IMR-90 (cell line): ENCODE results near the gene RAB27A. TPM values are rescaled to one million over a fixed set of nuclear protein-coding genes. Genes with fewer than 3 reads are reported as not detected.

Experiments
- ATAC-seq: fragments of 200-7000 bp; cut with Tn5 transposase; 2 replicates; pipeline ENCODE4 v1.9.1; 2020; ENCODE audit warnings: low read depth, mild to moderate bottlenecking, moderate library complexity
- BruUV-seq: library from RNA; stranded (reverse); fragments of 400-500 nt; replicated peaks from 2 replicates; lab custom pipeline; 2021; lab: Mats Ljungman, UMichigan
- CTCF ChIA-PET: fragments of 300-600 bp; formaldehyde crosslinking; extraction: SDS; loops from one replicate; lab custom pipeline; 2021; ENCODE audit warnings: antibody characterized with exemption; lab: Yijun Ruan, JAX
- POLR2A ChIA-PET: fragments of 300-600 bp; sonication (Branson Sonifier 250); formaldehyde crosslinking; loops from one replicate; lab custom pipeline; 2022; ENCODE audit warnings: antibody characterized with exemption; ENCODE audit not compliant: unreplicated experiment; lab: Charles Lee
- DNase-seq: peaks from one replicate; pipeline ENCODE4 v3.0.0; 2013
- H2AFZ ChIP-seq: replicated peaks from 2 replicates; pipeline ENCODE3; 2013; ENCODE audit warnings: low read length, mild to moderate bottlenecking; ENCODE audit not compliant: poor library complexity
- H2AK5ac ChIP-seq: 2 replicates; pipeline ENCODE4 v1.6.1; 2013; ENCODE audit warnings: low read depth, low read length, inconsistent platforms
- H2AK9ac ChIP-seq: replicated peaks from 2 replicates; pipeline ENCODE3; 2013; ENCODE audit warnings: mild to moderate bottlenecking, low read depth, low read length, moderate library complexity; ENCODE audit not compliant: poor library complexity
- H2BK120ac ChIP-seq: 2 replicates; pipeline ENCODE4 v1.6.1; 2013; ENCODE audit warnings: low read depth, low read length, inconsistent platforms
- H2BK15ac ChIP-seq: 3 replicates; pipeline ENCODE4 v1.6.1; 2013; ENCODE audit warnings: low read depth, low read length, inconsistent platforms
- H2BK20ac ChIP-seq: 2 replicates; pipeline ENCODE4 v1.6.1; 2013; ENCODE audit warnings: low read depth, mild to moderate bottlenecking, inconsistent platforms, low read length, moderate library complexity
- H2BK5ac ChIP-seq: 2 replicates; pipeline ENCODE4 v1.6.1; 2013; ENCODE audit warnings: mild to moderate bottlenecking, low read depth, low read length, inconsistent platforms; ENCODE audit not compliant: poor library complexity, severe bottlenecking
- H3K14ac ChIP-seq: replicated peaks from 2 replicates; pipeline ENCODE4 v1.6.1; 2013; ENCODE audit warnings: low read depth, low read length, inconsistent platforms
- H3K18ac ChIP-seq: 2 replicates; pipeline ENCODE4 v1.6.1; 2013; ENCODE audit warnings: low read depth, low read length, control low read depth
- H3K23ac ChIP-seq: 2 replicates; pipeline ENCODE4 v1.6.1; 2013; ENCODE audit warnings: low read depth, low read length, inconsistent platforms
- H3K27ac ChIP-seq: 2 replicates; pipeline ENCODE4 v1.5.1; 2013; ENCODE audit warnings: mild to moderate bottlenecking, control low read depth, low read length; ENCODE audit not compliant: insufficient read depth
- H3K27me3 ChIP-seq: 2 replicates; pipeline ENCODE4 v1.6.1; 2013; ENCODE audit warnings: low read length; ENCODE audit not compliant: control insufficient read depth, insufficient read depth
- H3K36me3 ChIP-seq: 2 replicates; pipeline ENCODE4 v1.6.1; 2013; ENCODE audit warnings: low read length, mixed read lengths; ENCODE audit not compliant: control insufficient read depth, insufficient read depth
- H3K4ac ChIP-seq: 2 replicates; pipeline ENCODE4 v1.6.1; 2013; ENCODE audit warnings: low read depth, low read length, inconsistent platforms
- H3K4me1 ChIP-seq: 2 replicates; pipeline ENCODE4 v1.6.1; 2013; ENCODE audit warnings: low read length, mixed read lengths; ENCODE audit not compliant: control insufficient read depth, insufficient read depth
- H3K4me2 ChIP-seq: 2 replicates; pipeline ENCODE4 v1.6.1; 2013; ENCODE audit warnings: low read depth, mild to moderate bottlenecking, control low read depth, low read length, moderate library complexity
- H3K4me3 ChIP-seq: 2 replicates; pipeline ENCODE4 v1.5.1; 2013; ENCODE audit warnings: low read depth, mild to moderate bottlenecking, control low read depth, low read length, moderate library complexity; ENCODE audit not compliant: insufficient read depth
- H3K56ac ChIP-seq: 2 replicates; pipeline ENCODE4 v1.6.1; 2013; ENCODE audit warnings: low read length, inconsistent platforms; ENCODE audit not compliant: insufficient read depth; ENCODE audit errors: extremely low read depth
- H3K79me1 ChIP-seq, 2 experiments: 2 replicates each; pipeline ENCODE4 v1.6.1; 2013; ENCODE audit warnings: low read length in 2 of 2, inconsistent platforms in 1 of 2, low read depth in 1 of 2
- H3K9ac ChIP-seq: 2 replicates; pipeline ENCODE4 v1.6.1; 2013; ENCODE audit warnings: low read depth, low read length, control low read depth
- H3K9me1 ChIP-seq: 2 replicates; pipeline ENCODE4 v1.6.1; 2013; ENCODE audit warnings: low read length, inconsistent platforms; ENCODE audit not compliant: insufficient read depth
- H3K9me3 ChIP-seq: 2 replicates; pipeline ENCODE4 v1.6.1; 2013; ENCODE audit warnings: low read length; ENCODE audit not compliant: control insufficient read depth, insufficient read depth
- H4K20me1 ChIP-seq: 2 replicates; pipeline ENCODE4 v1.6.1; 2013; ENCODE audit warnings: low read length, inconsistent platforms; ENCODE audit not compliant: insufficient read depth
- H4K5ac ChIP-seq: 2 replicates; pipeline ENCODE4 v1.6.1; 2013; ENCODE audit warnings: mild to moderate bottlenecking, low read depth, low read length, control low read depth
- H4K8ac ChIP-seq, 2 experiments: 2 replicates each; pipeline ENCODE4 v1.6.1; 2013; ENCODE audit warnings: low read depth in 2 of 2, low read length in 2 of 2, control low read depth in 1 of 2, inconsistent platforms in 1 of 2
- H4K91ac ChIP-seq: 2 replicates; pipeline ENCODE4 v1.6.1; 2013; ENCODE audit warnings: low read depth, low read length, inconsistent platforms; ENCODE audit not compliant: insufficient read depth
- CEBPB ChIP-seq: IDR thresholded peaks from 2 replicates; pipeline ENCODE4 v1.6.1; 2012; ENCODE audit warnings: low read depth, low read length, improper control_type of control experiment
- FOS ChIP-seq: fragments of 150-350 bp; IDR thresholded peaks from 2 replicates; pipeline ENCODE4 v1.6.1; 2016; ENCODE audit warnings: low read depth, low read length
- MAFK ChIP-seq: IDR thresholded peaks from 2 replicates; pipeline ENCODE4 v1.6.1; 2012; ENCODE audit warnings: low read depth, low read length, improper control_type of control experiment
- MXI1 ChIP-seq: IDR thresholded peaks from 2 replicates; pipeline ENCODE4 v1.6.1; 2012; ENCODE audit warnings: low read depth, mild to moderate bottlenecking, low read length, moderate library complexity, borderline replicate concordance
- RCOR1 ChIP-seq: IDR thresholded peaks from 2 replicates; pipeline ENCODE4 v1.6.1; 2012; ENCODE audit warnings: mild to moderate bottlenecking, low read length, improper control_type of control experiment; ENCODE audit not compliant: insufficient replicate concordance
- RFX5 ChIP-seq: IDR thresholded peaks from 2 replicates; pipeline ENCODE4 v1.8.0; 2012; ENCODE audit warnings: low read depth, mild to moderate bottlenecking, low read length, moderate library complexity
- WGBS, 2 experiments: methylation state at CpG; one replicate each; pipeline versions ENCODE4 v1.1.5 to v1.1.7; 2013; ENCODE audit warnings: missing lambda C conversion rate in 2 of 2; ENCODE audit not compliant: insufficient read length in 1 of 2; ENCODE audit errors: extremely low coverage in 2 of 2; 5-methylcytosine and 5-hydroxymethylcytosine counted together
- dilution Hi-C: fragments of 300-500 bp; cut with HindIII; formaldehyde crosslinking; loops from one replicate; pipeline ENCODE4 v1.14.3; 2018; ENCODE audit warnings: low sequenced_read_pairs; ENCODE audit not compliant: unreplicated experiment
- in situ Hi-C: fragments of 300-500 bp; cut with MboI; formaldehyde crosslinking; loops from 3 replicates; pipeline ENCODE4 v1.14.3; 2019; ENCODE audit warnings: low sequenced_read_pairs, inconsistent platforms, mixed read lengths
- intact Hi-C: fragments of 100-400 bp; cut with micrococcal nuclease; formaldehyde crosslinking; loops from 2 replicates; pipeline ENCODE4 v1.10.0; 2022
- polyA plus RNA-seq, 3 experiments: library from polyadenylated mRNA; depleted of rRNA; stranded (reverse); fragments of >200 nt; gene quantifications; 2 replicates each; pipeline ENCODE4 v1.2.3, GENCODE V29; 2012; ENCODE audit warnings: low replicate concordance in 1 of 3
- total RNA-seq: library from RNA; depleted of rRNA; stranded (reverse); fragments of >200 nt; gene quantifications from 2 replicates; pipeline ENCODE4 v1.2.3, GENCODE V29; 2012

The RAB27A gene
- total and polyA plus RNA-seq, 2 of the 4 experiments (the other 2 are of a cell fraction), result 4.8 to 13.7 TPM

- peaks cover 2% of the 10 kb centered on the region; the same call in 1 of the 2 replicates for H3K4me1 ChIP-seq
- CTCF ChIA-PET, result no interaction called here
Measured at GRCh38 chr15:55322467-55322866, 32.9 kb upstream of the RAB27A start.

More at GRCh38 chr15:55322467-55322866, 32.9 kb upstream of the RAB27A start:
- Histone ChIP-seq H3K4me2 (no peak overlapping the region), H2BK120ac (no peak overlapping the region), H3K14ac (no peak overlapping the region), H3K56ac (no peak overlapping the region), H3K27ac (no peak overlapping the region), H4K8ac (no peak overlapping the region), H2BK5ac (no peak overlapping the region), H3K18ac (no peak overlapping the region), H2BK15ac (no peak overlapping the region), H3K23ac (no peak overlapping the region), H4K20me1 (no peaks in the 10 kb centered on the region), H3K4ac (no peak overlapping the region), H3K36me3 (0 out of 2 replicates have a peak, but pooled peaks cover 1% of the 10 kb centered on the region), H4K5ac (no peak overlapping the region), H3K9ac (no peak overlapping the region), H3K4me3 (no peak overlapping the region), H2AFZ (no peak overlapping the region), H4K91ac (no peak overlapping the region), H3K27me3 (no peaks in the 10 kb centered on the region), H2BK20ac (no peak overlapping the region), H3K9me1 (no peaks in the 10 kb centered on the region), H3K9me3 (no peaks in the 10 kb centered on the region), H2AK9ac (no peak overlapping the region), H3K79me1 (peaks cover 9 to 27% of the 10 kb centered on the region in 2 experiments), H2AK5ac (no peak overlapping the region)
- ATAC-seq (no peak), DNase-seq (no peak)
- POLR2A ChIA-PET, result no interaction called here
- TF ChIP-seq FOS (no peak), RCOR1 (no peak), CEBPB (no peak), RFX5 (no peak), MXI1 (no peak), MAFK (no peak)
- no CpG with 5 or more reads among the region's 5 CpGs for WGBS, 2 experiments
- dilution Hi-C loops, result no loop called here
- in situ Hi-C loops, result no loop called here
- no TSS peak for BruUV-seq
- intact Hi-C loops, result no loop called here
